ENCODE measurements around the gene ATP5F1D.

GRCh38 chr19:1249298-1249989, 7.9 kb downstream of the ATP5F1D start:
- TF ChIP-seq EZH2phosphoT487 (IDR thresholded peaks at IDR 0.05): no peak
- TF ChIP-seq CTCF (IDR thresholded peaks at IDR 0.05): no peak
- TF ChIP-seq EZH2 (IDR thresholded peaks at IDR 0.05): no peak

All from neural progenitor cell (in vitro differentiated cells).